GM19328 (cell line): ENCODE data around the gene PCDHGA4.
"Not testable (repeated sequence)": the region's sequence is repeated elsewhere in the genome, so short reads cannot be mapped to it uniquely, and the experiment has no call there.

ENCODE experiments used
- ATAC-seq: cut with Tn5 transposase; IDR thresholded peaks from one replicate; pipeline ENCODE4 v1.9.1; 2021; ENCODE audit warnings: mild to moderate bottlenecking, moderate library complexity; ENCODE audit not compliant: unreplicated experiment

Gene PCDHGA4

DNA sequence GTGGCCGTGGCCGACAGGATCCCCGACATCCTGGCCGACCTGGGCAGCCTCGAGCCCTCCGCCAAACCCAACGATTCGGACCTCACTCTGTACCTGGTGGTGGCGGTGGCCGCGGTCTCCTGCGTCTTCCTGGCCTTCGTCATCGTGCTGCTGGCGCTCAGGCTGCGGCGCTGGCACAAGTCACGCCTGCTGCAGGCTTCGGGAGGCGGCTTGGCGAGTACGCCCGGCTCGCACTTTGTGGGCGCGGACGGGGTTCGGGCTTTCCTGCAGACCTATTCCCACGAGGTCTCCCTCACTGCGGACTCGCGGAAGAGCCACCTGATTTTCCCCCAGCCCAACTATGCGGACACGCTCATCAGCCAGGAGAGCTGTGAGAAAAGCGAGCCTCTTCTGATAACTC is 8.8 kb upstream of the PCDHGA4 start:
- ATAC-seq = not testable (repeated sequence)

DNA sequence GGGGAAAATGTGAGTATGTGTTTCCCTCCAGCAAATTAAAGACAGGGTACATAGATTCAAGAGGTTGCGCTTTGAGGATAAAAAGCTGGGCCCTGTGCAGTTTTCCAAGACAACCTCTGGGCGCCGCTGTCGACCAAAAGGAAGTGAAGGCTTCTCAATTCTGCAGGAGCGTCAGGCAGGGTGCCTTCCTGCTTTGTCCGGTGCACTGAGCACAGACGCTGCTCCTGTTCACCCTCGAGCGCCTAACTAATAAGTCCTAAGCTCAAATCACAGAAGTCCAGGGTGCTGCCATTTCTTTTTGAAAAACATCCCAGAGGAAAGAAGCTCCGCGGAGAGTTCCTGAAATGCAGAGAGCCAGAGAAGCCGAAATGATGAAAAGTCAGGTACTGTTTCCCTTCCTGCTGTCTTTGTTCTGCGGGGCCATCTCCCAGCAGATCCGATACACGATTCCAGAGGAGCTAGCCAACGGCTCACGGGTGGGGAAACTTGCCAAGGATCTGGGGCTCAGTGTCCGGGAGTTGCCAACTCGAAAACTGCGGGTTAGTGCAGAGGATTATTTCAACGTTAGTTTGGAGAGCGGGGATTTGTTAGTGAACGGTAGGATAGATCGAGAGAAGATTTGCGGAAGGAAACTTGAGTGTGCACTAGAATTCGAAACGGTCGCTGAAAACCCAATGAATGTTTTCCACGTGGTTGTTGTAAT is 4.8 kb upstream of the PCDHGA4 start, which contains the start of gene PCDHGB1:
PCDHGB1 (plus strand) TSS at position 183 of the 703 bp plus-strand sequence; CDS start at position 345, 162 bp downstream.
- ATAC-seq = no peak

DNA sequence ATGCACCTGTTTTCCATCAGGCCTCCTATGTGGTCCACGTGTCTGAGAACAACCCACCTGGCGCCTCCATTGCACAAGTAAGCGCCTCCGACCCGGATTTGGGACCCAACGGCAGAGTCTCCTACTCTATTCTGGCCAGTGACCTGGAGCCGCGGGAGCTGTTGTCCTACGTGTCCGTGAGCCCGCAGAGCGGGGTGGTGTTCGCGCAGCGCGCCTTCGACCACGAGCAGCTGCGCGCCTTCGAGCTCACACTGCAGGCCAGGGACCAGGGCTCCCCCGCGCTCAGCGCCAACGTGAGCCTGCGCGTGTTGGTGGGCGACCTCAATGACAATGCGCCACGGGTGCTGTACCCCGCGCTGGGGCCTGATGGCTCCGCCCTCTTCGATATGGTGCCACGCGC is 3.2 kb upstream of the PCDHGA4 start:
- ATAC-seq = no peak

DNA sequence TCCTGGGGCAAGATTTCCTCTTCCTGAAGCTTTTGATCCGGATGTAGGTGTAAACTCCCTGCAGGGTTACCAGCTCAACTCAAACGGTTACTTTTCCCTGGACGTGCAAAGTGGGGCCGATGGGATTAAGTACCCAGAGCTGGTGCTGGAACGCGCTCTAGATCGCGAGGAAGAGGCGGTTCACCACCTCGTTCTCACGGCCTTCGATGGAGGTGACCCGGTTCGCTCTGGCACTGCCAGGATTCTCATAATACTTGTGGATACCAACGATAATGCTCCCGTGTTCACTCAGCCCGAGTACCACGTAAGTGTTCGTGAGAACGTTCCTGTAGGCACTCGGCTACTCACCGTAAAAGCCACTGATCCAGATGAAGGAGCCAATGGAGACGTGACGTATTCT is 820 bp downstream of the PCDHGA4 start:
- ATAC-seq = no peak

DNA sequence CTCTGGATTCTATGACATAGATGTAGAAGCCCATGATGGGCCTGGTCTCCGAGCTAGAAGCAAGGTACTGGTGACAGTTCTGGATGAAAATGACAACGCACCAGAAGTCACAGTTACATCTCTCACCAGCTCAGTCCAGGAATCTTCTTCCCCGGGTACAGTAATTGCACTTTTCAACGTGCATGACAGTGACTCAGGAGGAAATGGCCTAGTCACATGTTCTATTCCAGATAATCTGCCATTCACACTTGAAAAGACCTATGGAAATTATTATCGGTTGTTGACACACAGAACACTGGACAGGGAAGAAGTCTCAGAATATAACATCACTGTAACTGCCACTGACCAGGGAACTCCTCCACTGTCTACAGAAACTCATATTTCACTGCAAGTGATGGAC is 1.3 kb downstream of the PCDHGA4 start:
- no peak for ATAC-seq

DNA sequence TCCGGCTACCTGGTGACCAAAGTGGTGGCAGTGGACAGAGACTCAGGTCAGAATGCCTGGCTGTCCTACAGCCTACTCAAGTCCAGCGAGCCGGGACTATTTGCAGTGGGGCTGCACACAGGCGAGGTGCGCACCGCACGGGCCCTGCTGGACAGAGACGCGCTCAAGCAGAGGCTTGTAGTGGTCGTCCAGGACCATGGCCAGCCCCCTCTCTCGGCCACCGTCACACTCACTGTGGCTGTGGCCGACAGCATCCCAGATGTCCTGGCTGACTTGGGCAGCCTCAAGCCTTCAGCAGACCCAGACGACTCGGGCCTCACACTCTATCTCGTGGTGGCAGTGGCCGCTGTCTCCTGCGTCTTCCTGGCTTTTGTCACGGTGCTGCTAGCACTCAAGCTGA is 2.1 kb downstream of the PCDHGA4 start:
- ATAC-seq = no peak

DNA sequence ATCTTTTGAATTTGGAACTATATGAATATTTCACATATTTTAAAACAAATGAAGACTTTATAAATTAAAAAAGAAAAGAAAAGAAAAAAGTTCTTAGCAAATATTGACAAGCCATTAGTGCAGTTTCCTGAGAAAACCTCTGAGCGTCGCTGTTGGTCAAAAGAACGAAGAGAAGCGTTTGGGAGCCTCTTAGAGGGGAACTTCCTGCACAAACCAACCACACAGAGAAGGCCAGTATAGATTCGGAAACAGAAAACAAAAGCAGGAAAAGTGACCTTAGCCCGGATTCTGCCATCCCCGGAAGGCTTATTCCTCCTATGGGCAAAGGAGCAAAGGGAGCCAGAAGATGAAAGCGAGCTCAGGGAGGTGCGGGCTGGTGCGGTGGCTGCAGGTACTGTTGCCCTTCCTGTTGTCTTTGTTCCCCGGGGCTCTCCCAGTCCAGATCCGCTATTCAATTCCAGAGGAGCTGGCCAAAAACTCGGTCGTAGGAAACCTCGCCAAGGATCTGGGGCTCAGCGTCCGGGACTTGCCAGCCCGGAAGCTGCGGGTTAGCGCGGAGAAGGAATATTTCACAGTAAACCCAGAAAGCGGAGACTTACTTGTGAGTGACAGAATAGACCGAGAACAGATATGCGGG is 5.1 kb downstream of the PCDHGA4 start, which contains the start of gene PCDHGB2:
PCDHGB2 (plus strand) TSS at position 205 of the 637 bp plus-strand sequence; CDS start at position 347, 142 bp downstream.
- ATAC-seq = no peak

DNA sequence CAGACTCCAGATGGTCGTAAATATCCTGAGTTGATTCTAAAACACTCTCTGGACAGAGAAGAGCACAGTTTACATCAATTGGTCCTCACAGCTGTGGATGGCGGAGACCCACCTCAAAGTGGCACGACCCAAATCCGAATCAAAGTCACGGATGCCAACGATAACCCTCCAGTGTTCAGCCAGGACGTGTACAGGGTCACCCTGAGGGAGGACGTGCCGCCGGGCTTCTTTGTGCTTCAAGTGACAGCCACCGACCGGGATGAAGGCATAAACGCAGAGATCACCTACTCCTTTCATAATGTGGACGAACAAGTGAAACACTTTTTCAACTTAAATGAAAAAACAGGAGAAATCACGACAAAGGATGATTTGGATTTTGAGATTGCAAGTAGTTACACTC is 5.9 kb downstream of the PCDHGA4 start:
- no peak for ATAC-seq

DNA sequence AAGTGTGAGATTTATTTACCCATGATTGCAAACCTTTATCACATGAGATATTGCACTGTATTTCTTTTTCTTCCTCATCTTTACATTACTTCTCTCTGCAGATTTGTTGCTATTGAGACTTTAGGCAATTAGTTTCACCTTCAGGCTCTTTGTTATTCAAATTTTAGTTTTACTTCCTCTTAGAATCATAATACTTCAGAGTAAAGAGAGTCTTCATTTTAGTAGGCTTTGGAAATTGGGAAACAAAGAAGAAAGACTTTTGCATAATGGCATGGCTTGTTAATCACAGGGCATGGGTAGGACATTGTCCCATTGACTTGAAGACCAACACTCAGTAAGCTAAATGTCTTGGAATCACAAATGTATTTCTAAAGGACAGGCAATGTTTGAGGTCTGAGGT is 7.9 kb downstream of the PCDHGA4 start:
- no peak for ATAC-seq

DNA sequence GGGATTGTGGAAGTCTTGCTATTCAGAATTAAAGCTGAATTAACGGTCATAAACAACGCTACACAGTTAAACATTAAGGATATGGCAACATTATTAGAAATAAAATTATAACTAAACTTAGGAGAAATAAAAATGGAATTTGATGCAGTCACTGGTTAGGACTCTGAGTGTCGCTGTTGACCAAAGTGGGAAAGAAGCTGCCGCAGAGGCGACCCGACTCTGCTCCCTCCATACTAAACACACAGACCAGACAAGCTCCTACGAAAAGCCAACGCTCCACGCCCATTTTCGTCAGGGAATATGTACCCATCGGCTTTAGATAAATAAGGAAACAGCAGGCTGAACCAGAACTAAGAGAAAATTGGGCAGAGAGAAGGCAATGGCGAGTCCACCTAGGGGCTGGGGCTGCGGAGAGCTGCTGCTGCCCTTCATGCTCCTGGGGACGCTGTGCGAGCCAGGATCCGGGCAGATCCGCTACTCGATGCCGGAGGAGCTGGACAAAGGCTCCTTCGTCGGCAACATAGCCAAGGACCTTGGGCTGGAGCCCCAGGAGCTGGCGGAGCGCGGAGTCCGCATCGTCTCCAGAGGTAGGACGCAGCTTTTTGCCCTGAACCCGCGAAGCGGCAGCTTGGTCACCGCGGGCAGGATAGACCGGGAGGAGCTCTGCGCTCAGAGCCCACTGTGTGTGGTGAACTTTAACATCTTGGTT is 9.3 kb downstream of the PCDHGA4 start, which contains the start of gene PCDHGA5:
PCDHGA5 (plus strand) TSS at position 211 of the 709 bp plus-strand sequence; CDS start at position 380, 169 bp downstream.
- ATAC-seq = no peak

DNA sequence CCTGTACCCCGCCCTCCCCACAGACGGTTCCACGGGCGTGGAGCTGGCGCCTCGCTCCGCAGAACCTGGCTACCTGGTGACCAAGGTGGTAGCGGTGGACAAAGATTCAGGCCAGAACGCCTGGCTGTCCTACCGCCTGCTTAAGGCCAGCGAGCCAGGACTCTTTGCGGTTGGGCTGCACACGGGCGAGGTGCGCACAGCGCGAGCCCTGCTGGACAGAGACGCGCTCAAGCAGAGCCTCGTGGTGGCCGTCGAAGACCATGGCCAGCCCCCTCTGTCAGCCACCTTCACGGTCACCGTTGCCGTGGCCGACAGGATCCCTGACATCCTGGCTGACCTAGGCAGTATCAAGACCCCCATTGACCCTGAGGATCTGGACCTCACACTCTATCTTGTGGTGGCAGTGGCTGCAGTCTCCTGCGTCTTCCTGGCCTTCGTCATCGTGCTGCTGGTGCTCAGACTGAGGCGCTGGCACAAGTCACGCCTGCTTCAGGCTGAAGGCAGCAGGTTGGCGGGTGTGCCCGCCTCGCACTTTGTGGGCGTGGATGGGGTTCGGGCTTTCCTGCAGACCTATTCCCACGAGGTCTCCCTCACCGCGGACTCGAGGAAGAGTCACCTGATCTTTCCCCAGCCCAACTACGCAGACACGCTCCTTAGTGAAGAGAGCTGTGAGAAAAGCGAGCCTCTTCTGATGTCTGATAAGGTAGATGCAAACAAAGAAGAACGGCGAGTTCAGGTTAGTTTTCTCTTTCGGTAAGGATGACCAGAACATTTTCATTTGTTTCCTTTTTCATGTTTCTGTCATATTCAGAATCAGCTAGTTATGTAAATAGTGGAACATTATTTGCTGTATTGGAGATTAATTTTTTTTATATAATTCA is 11.4 kb downstream of the PCDHGA4 start:
- ATAC-seq = no peak

DNA sequence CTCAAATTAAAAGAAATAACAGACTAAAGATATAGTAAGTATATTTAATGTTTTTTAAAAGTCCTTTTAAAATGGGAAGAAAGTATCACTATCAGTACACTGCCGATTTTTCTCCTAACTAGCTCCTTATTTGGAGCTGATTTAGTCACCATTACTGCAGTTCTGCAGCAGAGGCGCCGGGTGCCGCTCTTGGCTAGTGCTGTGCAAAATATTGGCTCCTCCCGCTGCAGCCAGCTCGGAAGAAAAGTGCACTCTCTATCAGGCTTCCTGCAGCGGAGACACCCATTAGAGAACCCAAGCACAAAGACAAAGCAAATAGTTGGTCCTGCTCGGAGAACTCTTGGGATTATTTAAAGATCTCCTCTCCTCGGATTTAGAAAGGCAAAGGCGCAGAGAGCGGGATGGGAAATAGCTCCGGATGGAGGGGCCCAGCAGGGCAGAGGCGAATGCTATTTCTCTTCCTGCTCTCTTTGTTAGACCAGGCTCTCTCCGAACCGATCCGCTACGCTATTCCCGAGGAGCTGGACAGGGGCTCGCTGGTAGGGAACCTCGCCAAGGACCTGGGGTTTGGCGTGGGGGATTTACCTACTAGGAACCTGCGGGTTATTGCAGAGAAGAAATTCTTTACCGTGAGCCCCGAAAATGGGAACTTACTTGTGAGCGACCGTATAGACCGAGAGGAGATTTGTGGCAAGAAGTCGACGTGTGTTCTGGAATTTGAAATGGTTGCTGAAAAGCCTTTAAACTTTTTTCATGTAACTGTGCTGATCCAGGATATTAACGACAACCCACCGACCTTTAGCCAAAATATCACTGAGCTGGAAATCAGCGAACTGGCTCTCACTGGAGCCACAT is 15.4 kb downstream of the PCDHGA4 start, which contains the start of gene PCDHGB3:
PCDHGB3 (plus strand) TSS at position 249 of the 855 bp plus-strand sequence; CDS start at position 402, 153 bp downstream.
- peak; percentile 65 for ATAC-seq

DNA sequence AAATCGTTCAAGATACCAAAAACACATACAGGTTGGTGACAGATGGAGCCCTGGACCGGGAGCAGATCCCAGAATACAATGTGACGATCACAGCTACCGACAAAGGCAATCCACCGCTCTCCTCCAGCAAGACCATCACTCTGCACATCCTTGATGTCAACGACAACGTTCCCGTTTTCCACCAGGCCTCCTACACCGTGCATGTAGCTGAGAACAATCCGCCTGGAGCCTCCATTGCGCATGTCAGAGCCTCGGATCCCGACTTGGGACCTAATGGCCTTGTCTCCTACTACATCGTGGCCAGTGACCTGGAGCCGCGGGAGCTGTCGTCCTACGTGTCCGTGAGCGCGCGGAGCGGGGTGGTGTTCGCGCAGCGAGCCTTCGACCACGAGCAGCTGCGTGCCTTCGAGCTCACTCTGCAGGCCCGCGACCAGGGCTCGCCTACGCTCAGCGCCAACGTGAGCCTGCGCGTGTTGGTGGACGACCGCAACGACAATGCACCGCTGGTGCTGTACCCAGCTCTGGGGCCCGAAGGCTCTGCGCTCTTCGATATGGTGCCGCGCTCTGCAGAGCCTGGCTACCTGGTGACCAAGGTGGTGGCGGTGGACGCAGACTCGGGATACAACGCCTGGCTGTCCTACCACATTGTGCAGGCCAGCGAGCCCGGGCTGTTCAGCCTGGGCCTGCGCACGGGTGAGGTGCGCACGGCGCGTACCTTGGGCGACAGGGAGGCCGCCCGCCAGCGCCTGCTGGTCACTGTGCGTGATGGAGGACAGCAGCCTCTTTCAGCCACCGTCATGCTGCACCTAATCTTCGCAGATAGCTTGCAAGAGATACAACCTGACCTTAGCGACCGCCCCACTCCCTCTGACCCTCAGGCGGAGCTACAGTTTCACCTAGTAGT is 17.0 kb downstream of the PCDHGA4 start:
- ATAC-seq = no peak

DNA sequence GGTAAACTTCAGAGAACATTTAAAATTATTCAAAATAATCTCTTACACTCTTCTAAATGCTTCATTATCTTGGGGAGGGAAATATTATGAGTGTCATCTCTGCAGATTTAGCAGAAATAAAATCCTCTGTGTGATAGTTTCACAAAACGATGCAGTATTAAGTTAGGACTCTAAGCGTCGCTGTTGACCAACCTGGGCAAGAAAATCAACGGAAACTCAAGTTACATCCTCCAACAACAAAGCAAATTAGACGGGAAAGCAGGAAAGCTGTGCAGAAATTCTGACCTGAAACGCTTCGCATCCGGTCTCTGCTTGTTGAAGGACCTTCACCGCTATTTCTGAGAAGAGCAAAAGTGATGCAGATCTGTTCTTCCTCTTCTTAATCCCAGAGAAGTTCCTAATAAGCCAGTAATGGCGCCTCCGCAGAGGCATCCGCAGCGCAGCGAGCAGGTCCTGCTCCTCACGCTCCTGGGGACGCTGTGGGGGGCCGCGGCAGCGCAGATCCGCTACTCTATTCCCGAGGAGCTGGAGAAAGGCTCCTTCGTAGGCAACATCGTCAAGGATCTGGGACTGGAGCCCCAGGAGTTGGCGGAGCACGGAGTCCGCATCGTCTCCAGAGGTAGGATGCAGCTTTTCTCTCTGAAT is 19.0 kb downstream of the PCDHGA4 start, which contains the start of gene PCDHGA6:
PCDHGA6 (plus strand) TSS at position 219 of the 645 bp plus-strand sequence; CDS start at position 412, 193 bp downstream.
- no peak for ATAC-seq

DNA sequence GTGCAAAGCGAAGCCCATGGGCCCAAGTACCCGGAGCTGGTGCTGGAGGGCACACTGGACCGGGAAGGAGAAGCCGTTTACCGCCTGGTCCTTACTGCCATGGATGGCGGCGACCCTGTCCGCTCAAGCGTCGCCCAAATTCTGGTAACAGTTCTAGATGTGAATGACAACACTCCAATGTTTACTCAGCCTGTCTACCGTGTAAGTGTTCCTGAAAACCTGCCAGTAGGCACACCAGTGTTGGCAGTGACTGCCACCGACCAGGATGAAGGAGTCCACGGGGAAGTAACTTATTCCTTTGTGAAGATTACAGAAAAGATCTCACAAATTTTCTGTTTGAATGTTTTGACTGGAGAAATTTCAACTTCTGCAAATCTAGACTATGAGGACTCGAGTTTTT is 19.8 kb downstream of the PCDHGA4 start:
- no peak for ATAC-seq

DNA sequence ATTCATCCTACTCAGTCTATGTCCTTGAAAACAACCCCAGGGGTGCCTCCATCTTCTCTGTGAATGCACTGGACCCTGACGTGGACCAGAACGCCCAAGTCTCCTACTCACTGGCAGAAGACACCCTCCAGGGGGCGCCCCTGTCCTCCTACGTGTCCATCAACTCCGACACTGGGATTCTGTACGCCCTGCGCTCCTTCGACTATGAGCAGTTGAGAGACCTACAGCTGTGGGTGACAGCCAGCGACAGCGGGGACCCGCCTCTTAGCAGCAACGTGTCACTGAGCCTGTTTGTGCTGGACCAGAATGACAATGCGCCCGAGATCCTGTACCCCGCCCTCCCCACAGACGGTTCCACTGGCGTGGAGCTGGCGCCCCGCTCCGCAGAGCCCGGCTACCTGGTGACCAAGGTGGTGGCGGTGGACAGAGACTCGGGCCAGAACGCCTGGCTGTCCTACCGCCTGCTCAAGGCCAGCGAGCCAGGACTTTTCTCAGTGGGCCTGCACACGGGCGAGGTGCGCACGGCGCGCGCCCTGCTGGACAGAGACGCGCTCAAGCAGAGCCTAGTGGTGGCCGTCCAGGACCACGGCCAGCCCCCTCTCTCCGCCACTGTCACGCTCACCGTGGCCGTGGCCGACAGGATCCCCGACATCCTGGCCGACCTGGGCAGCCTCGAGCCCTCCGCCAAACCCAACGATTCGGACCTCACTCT is 20.8 kb downstream of the PCDHGA4 start:
- not testable (repeated sequence) for ATAC-seq
